OCI-LY3 (cell line): Measurements from ENCODE around the gene MARF1.

Experiments used
- EZH2phosphoT487 ChIP-seq: fragments of 200-600 bp; shearing (Covaris generic); IDR thresholded peaks from 2 replicates; pipeline ENCODE4 v1.6.1; 2018; ENCODE audit warnings: antibody characterized with exemption, mixed run types, low read depth
- TF ChIP-seq, protein P1 (sequence below): fragments of 200-600, 300-600 bp; sonication (generic); IDR thresholded peaks from 2 replicates; pipeline ENCODE4 v1.5.1; 2014; ENCODE audit warnings: antibody characterized with exemption, low read length, low read depth

- TF ChIP-seq, protein P1, sequence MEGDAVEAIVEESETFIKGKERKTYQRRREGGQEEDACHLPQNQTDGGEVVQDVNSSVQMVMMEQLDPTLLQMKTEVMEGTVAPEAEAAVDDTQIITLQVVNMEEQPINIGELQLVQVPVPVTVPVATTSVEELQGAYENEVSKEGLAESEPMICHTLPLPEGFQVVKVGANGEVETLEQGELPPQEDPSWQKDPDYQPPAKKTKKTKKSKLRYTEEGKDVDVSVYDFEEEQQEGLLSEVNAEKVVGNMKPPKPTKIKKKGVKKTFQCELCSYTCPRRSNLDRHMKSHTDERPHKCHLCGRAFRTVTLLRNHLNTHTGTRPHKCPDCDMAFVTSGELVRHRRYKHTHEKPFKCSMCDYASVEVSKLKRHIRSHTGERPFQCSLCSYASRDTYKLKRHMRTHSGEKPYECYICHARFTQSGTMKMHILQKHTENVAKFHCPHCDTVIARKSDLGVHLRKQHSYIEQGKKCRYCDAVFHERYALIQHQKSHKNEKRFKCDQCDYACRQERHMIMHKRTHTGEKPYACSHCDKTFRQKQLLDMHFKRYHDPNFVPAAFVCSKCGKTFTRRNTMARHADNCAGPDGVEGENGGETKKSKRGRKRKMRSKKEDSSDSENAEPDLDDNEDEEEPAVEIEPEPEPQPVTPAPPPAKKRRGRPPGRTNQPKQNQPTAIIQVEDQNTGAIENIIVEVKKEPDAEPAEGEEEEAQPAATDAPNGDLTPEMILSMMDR = no peak
- TF ChIP-seq EZH2phosphoT487 = no peak
These were observed 71.4 kb downstream of the MARF1 start for GRCh38 chr16:15571557-15571956.
